AG04449 (cell line): Measurements from ENCODE around the gene MDP1.

ENCODE experiments used
- CTCF ChIA-PET: fragments of 350-600 bp; formaldehyde crosslinking; extraction: SDS; loops from one replicate; lab custom pipeline; 2021; ENCODE audit warnings: antibody characterized with exemption; lab: Yijun Ruan, JAX
- POLR2A ChIA-PET: fragments of 400-600, 350-600 bp; formaldehyde crosslinking; extraction: SDS; loops from one replicate; lab custom pipeline; 2020; ENCODE audit warnings: antibody characterized with exemption, inconsistent platforms; lab: Yijun Ruan, JAX
- DNase-seq: peaks from one replicate; pipeline ENCODE4 v3.0.0-alpha.2; 2010; ENCODE audit warnings: low read depth, low spot score
- H3K4me3 ChIP-seq: 2 replicates; pipeline ENCODE4 v1.5.1; 2011; ENCODE audit warnings: low read depth, mild to moderate bottlenecking, control low read depth, low read length
- CTCF ChIP-seq: IDR thresholded peaks from one replicate; pipeline ENCODE4 v1.5.1; 2011; ENCODE audit warnings: mild to moderate bottlenecking, moderate library complexity, low read length, control low read depth, inconsistent platforms; ENCODE audit not compliant: insufficient read depth; ENCODE audit errors: missing control alignments

MDP1 gene

DNA sequence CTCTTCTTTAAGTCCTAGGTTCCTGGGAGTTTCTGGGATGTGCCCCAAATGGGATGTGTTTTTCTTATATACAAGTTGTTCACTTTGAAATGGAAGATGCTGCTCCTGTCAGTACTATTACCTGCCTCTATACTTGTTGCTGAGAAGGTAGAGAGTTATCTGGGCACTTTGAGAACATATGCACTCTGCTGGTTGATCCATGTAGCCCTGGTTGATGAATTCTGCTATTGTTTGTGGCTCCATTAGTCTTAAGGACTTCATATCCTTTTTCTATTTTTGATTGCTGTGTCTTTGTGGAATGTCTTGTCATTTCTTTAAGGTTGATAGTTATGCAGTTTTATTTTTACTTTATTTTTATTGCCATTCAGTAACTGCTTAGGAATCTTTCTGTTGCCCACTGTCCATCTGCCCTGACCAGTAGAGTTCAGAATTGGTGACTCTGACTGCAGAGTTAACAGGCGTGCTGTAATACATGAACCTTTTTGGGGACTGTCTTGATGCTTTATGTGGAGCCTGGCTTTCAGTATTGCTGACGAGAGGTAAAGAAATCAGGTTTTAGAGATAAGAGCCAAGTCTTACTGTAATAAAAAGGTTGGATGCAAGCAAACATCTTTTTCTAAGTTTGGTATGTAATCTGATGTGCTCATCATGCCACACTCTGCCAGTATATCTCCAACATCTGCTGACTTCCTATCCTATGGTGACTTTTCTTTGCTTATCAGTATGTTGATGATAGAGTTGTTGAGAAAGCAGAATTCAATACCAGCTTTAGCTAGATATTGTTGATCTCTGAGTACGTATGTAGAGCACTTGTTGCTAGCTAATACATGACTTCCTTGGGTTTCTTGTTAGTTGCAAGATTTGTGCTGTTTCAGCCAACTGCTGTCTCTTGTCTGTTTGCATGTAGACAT, 18.5 kb upstream of the MDP1 start:
- POLR2A ChIA-PET = interaction anchor here (0.6 to 2.2 kb wide), 3 partner anchors 8 to 37 kb away, joined by 3 to 16 read pairs (median 4); partner anchors contain the start of genes RABGGTA and TINF2
- DNase-seq = no peak
- H3K4me3 ChIP-seq = no peak overlapping the region
- no peak for TF ChIP-seq CTCF
- CTCF ChIA-PET = interaction anchor here (0.6 to 15.9 kb wide), 12 partner anchors 8 to 197 kb away, joined by 3 to 315 read pairs (median 4); partner anchors contain the start of genes CIDEB, DHRS1, KHNYN and LTB4R2

DNA sequence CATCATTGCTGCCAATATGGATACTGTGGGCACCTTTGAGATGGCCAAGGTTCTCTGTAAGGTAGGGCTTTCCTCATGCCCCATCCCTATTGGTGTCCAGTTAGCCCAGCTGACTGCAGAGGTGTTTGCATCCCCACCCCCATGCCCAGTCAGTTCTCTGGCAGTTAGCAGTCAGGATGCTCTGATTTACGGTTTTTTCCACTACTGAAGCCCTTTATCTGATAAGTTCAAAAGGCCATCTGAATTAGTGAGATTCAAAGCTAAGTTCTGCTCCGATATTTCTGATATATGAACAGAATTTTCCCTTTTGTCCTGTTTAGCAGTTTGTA, 17.6 kb upstream of the MDP1 start:
- ChIA-PET CTCF (interaction anchor here (1.0 to 2.1 kb wide), 10 partner anchors 9 to 198 kb away, joined by 3 to 21 read pairs (median 4); partner anchors contain the start of genes CIDEB and TINF2), POLR2A (interaction anchor here (2.2 kb wide), 1 partner anchor 9 kb away, joined by 16 read pairs; the partner anchor contains the start of gene TINF2)
- no peak for DNase-seq

GRCh38 chr14:24232645-24233537, 17.0 kb upstream of the MDP1 start, which contains the start of gene GMPR2:
Gene GMPR2 (plus strand): TSS chr14:24232929. CDS start chr14:24233254, 325 bp downstream.
- TF ChIP-seq CTCF = no peak
- POLR2A ChIA-PET = interaction anchor here (1.0 to 2.2 kb wide), 2 partner anchors 9 to 37 kb away, joined by 3 to 16 read pairs; partner anchors contain the start of genes TINF2 and TM9SF1

More for the DNA sequence above, 17.6 kb upstream of the MDP1 start:
- TF ChIP-seq CTCF = no peak
- H3K4me3 ChIP-seq = peak overlapping the region; percentile 92

GRCh38 chr14:24232121-24232644, 16.3 kb upstream of the MDP1 start, which contains the start of gene NEDD8:
Gene NEDD8 (minus strand): TSS chr14:24232367. CDS start chr14:24232267, 100 bp downstream.
- peak within 1 kb of the TSS; percentile 92 for H3K4me3 ChIP-seq
- no peak for TF ChIP-seq CTCF
- ChIA-PET CTCF (interaction anchor here (1.2 to 2.1 kb wide), 5 partner anchors 10 to 65 kb away, joined by 4 to 21 read pairs (median 4); partner anchors contain the start of genes MDP1 and TINF2), POLR2A (interaction anchor here (1.0 to 2.2 kb wide), 2 partner anchors 10 to 37 kb away, joined by 3 to 16 read pairs; partner anchors contain the start of genes TINF2 and TM9SF1)
- DNase-seq = peak; percentile 77

More at GRCh38 chr14:24232645-24233537, 17.0 kb upstream of the MDP1 start, which contains the start of gene GMPR2:
- no peak for DNase-seq
- CTCF ChIA-PET = interaction anchor here (1.0 to 2.1 kb wide), 9 partner anchors 10 to 199 kb away, joined by 3 to 21 read pairs (median 4); partner anchors contain the start of genes CIDEB, MDP1 and TINF2
- peak within 1 kb of the TSS; percentile 92 for H3K4me3 ChIP-seq

- POLR2A ChIA-PET = interaction anchor here (0.6 kb wide), 1 partner anchor 43 kb away, joined by 4 read pairs; the partner anchor contains the start of gene IPO4
- no peak for DNase-seq
- H3K4me3 ChIP-seq = peak overlapping the region; percentile 92
- CTCF ChIA-PET = interaction anchor here (0.6 to 1.3 kb wide), 9 partner anchors 10 to 76 kb away, joined by 3 to 8 read pairs (median 4); partner anchors contain the start of genes CIDEB, DHRS1, MDP1 and NOP9
- TF ChIP-seq CTCF = no peak
Observed at GRCh38 chr14:24231263-24232120, 15.6 kb upstream of the MDP1 start.
